RWPE1 (cell line): ENCODE measurements around the gene TTYH2.

Source experiments
- CTCF ChIA-PET: fragments of 350-600 bp; sonication (Branson Sonifier 250); formaldehyde crosslinking; extraction: SDS; loops from one replicate; lab custom pipeline; 2021; lab: Yijun Ruan, JAX
- POLR2A ChIA-PET: fragments of 400-600 bp; formaldehyde crosslinking; extraction: SDS; loops from one replicate; lab custom pipeline; 2020; ENCODE audit warnings: antibody characterized with exemption; ENCODE audit not compliant: low non-redundant PET; lab: Yijun Ruan, JAX
- DNase-seq: peaks from one replicate; pipeline ENCODE4 v3.0.0; 2012; ENCODE audit warnings: low spot score
- H3K27ac ChIP-seq: fragments of 450-650 bp; 2 replicates; pipeline ENCODE4 v1.5.1; 2017
- TF ChIP-seq, protein P1 (sequence below): fragments of 450-650 bp; conservative IDR thresholded peaks from 2 replicates; pipeline ENCODE4 v1.5.1; 2017; ENCODE audit warnings: low read depth, mild to moderate bottlenecking

TTYH2 gene

GRCh38 chr17:74198694-74199093, 14.7 kb upstream of the TTYH2 start:
- H3K27ac ChIP-seq: no peak overlapping the region
- POLR2A ChIA-PET: no interaction called here
- DNase-seq: no peak
- CTCF ChIA-PET: interaction anchor here (1.1 kb wide), 1 partner anchor 893 kb away, joined by 3 read pairs; no protein-coding TSS in a partner anchor
- TF ChIP-seq, protein P1, sequence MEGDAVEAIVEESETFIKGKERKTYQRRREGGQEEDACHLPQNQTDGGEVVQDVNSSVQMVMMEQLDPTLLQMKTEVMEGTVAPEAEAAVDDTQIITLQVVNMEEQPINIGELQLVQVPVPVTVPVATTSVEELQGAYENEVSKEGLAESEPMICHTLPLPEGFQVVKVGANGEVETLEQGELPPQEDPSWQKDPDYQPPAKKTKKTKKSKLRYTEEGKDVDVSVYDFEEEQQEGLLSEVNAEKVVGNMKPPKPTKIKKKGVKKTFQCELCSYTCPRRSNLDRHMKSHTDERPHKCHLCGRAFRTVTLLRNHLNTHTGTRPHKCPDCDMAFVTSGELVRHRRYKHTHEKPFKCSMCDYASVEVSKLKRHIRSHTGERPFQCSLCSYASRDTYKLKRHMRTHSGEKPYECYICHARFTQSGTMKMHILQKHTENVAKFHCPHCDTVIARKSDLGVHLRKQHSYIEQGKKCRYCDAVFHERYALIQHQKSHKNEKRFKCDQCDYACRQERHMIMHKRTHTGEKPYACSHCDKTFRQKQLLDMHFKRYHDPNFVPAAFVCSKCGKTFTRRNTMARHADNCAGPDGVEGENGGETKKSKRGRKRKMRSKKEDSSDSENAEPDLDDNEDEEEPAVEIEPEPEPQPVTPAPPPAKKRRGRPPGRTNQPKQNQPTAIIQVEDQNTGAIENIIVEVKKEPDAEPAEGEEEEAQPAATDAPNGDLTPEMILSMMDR: no peak

- TF ChIP-seq, protein P1: peak; percentile 99
- no peak overlapping the region for H3K27ac ChIP-seq
- POLR2A ChIA-PET: interaction anchor here (0.6 kb wide), 1 partner anchor 40 kb away, joined by 4 read pairs; no protein-coding TSS in a partner anchor
- CTCF ChIA-PET: interaction anchor here (0.5 to 1.7 kb wide), 23 partner anchors 8 to 1041 kb away, joined by 3 to 11 read pairs (median 3); no protein-coding TSS in a partner anchor
- DNase-seq: peak; percentile 65
Measured at GRCh38 chr17:74199306-74200092, 13.9 kb upstream of the TTYH2 start.

- no peak for DNase-seq
- ChIA-PET POLR2A (interaction anchor here (0.6 kb wide), 1 partner anchor 40 kb away, joined by 4 read pairs; no protein-coding TSS in a partner anchor), CTCF (interaction anchor here (0.5 to 1.7 kb wide), 17 partner anchors 9 to 774 kb away, joined by 3 to 11 read pairs (median 4); no protein-coding TSS in a partner anchor)
- H3K27ac ChIP-seq: no peak overlapping the region
- TF ChIP-seq, protein P1: no peak
Measured at GRCh38 chr17:74200112-74200511, 13.3 kb upstream of the TTYH2 start.

DNA sequence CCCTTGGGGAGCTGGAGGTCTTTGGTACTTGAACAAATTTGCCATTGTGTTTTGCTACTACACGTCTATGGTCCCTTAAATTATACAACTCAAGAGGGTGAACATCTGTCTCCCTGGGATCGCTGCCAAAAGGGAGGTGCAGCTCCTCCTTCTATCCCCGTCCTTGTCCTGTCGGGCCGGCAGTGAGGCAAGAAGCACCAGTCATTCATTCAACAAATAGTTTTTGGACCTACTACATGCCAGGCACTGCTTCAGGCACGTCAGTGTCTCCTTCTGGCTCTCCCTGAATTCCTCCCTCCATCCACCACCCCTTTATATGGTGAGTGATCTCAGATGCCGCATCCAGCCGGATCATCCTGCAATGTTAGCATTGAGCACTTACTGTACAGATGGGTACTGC, 12.1 kb upstream of the TTYH2 start:
- DNase-seq: peak; percentile 54
- TF ChIP-seq, protein P1: no peak
- ChIA-PET CTCF (no interaction called here), POLR2A (interaction anchor here (0.6 kb wide), 1 partner anchor 890 kb away, joined by 4 read pairs; no protein-coding TSS in a partner anchor)
- H3K27ac ChIP-seq: no peak overlapping the region

- ChIA-PET POLR2A (interaction anchor here (0.6 kb wide), 1 partner anchor 891 kb away, joined by 4 read pairs; no protein-coding TSS in a partner anchor), CTCF (interaction anchor here (0.6 kb wide), 1 partner anchor 180 kb away, joined by 3 read pairs; no protein-coding TSS in a partner anchor)
- H3K27ac ChIP-seq: no peak overlapping the region
- no peak for DNase-seq
- TF ChIP-seq, protein P1: no peak
Measured at GRCh38 chr17:74201948-74202347, 11.4 kb upstream of the TTYH2 start.

GRCh38 chr17:74202938-74203337, 10.4 kb upstream of the TTYH2 start:
- ChIA-PET CTCF (interaction anchor here (0.6 to 1.1 kb wide), 5 partner anchors 10 to 575 kb away, joined by 3 to 4 read pairs (median 4); partner anchors contain the start of genes BTBD17 and TTYH2), POLR2A (interaction anchor here (0.5 to 0.7 kb wide), 4 partner anchors 265 to 879 kb away, joined by 3 read pairs; no protein-coding TSS in a partner anchor)
- no peak for DNase-seq
- H3K27ac ChIP-seq: peak overlapping the region; percentile 77
- TF ChIP-seq, protein P1: no peak
